IMR-90 (cell line): ENCODE data around the gene SLC49A4. TPM values are rescaled to one million over a fixed set of nuclear protein-coding genes. Genes with fewer than 3 reads are reported as not detected.

Experiments used
- ATAC-seq: fragments of 200-7000 bp; cut with Tn5 transposase; 2 replicates; pipeline ENCODE4 v1.9.1; 2020; ENCODE audit warnings: low read depth, mild to moderate bottlenecking, moderate library complexity
- BruUV-seq: library from RNA; stranded (reverse); fragments of 400-500 nt; replicated peaks from 2 replicates; lab custom pipeline; 2021; lab: Mats Ljungman, UMichigan
- CTCF ChIA-PET: fragments of 300-600 bp; formaldehyde crosslinking; extraction: SDS; loops from one replicate; lab custom pipeline; 2021; ENCODE audit warnings: antibody characterized with exemption; lab: Yijun Ruan, JAX
- POLR2A ChIA-PET: fragments of 300-600 bp; sonication (Branson Sonifier 250); formaldehyde crosslinking; loops from one replicate; lab custom pipeline; 2022; ENCODE audit warnings: antibody characterized with exemption; ENCODE audit not compliant: unreplicated experiment; lab: Charles Lee
- DNase-seq: peaks from one replicate; pipeline ENCODE4 v3.0.0; 2013
- H2AFZ ChIP-seq: replicated peaks from 2 replicates; pipeline ENCODE3; 2013; ENCODE audit warnings: low read length, mild to moderate bottlenecking; ENCODE audit not compliant: poor library complexity
- H2AK5ac ChIP-seq: 2 replicates; pipeline ENCODE4 v1.6.1; 2013; ENCODE audit warnings: low read depth, low read length, inconsistent platforms
- H2AK9ac ChIP-seq: replicated peaks from 2 replicates; pipeline ENCODE3; 2013; ENCODE audit warnings: mild to moderate bottlenecking, low read depth, low read length, moderate library complexity; ENCODE audit not compliant: poor library complexity
- H2BK120ac ChIP-seq: 2 replicates; pipeline ENCODE4 v1.6.1; 2013; ENCODE audit warnings: low read depth, low read length, inconsistent platforms
- H2BK15ac ChIP-seq: 3 replicates; pipeline ENCODE4 v1.6.1; 2013; ENCODE audit warnings: low read depth, low read length, inconsistent platforms
- H2BK20ac ChIP-seq: 2 replicates; pipeline ENCODE4 v1.6.1; 2013; ENCODE audit warnings: low read depth, mild to moderate bottlenecking, inconsistent platforms, low read length, moderate library complexity
- H2BK5ac ChIP-seq: 2 replicates; pipeline ENCODE4 v1.6.1; 2013; ENCODE audit warnings: mild to moderate bottlenecking, low read depth, low read length, inconsistent platforms; ENCODE audit not compliant: poor library complexity, severe bottlenecking
- H3K14ac ChIP-seq: replicated peaks from 2 replicates; pipeline ENCODE4 v1.6.1; 2013; ENCODE audit warnings: low read depth, low read length, inconsistent platforms
- H3K18ac ChIP-seq: 2 replicates; pipeline ENCODE4 v1.6.1; 2013; ENCODE audit warnings: low read depth, low read length, control low read depth
- H3K23ac ChIP-seq: 2 replicates; pipeline ENCODE4 v1.6.1; 2013; ENCODE audit warnings: low read depth, low read length, inconsistent platforms
- H3K27ac ChIP-seq: 2 replicates; pipeline ENCODE4 v1.5.1; 2013; ENCODE audit warnings: mild to moderate bottlenecking, control low read depth, low read length; ENCODE audit not compliant: insufficient read depth
- H3K27me3 ChIP-seq: 2 replicates; pipeline ENCODE4 v1.6.1; 2013; ENCODE audit warnings: low read length; ENCODE audit not compliant: control insufficient read depth, insufficient read depth
- H3K36me3 ChIP-seq: 2 replicates; pipeline ENCODE4 v1.6.1; 2013; ENCODE audit warnings: low read length, mixed read lengths; ENCODE audit not compliant: control insufficient read depth, insufficient read depth
- H3K4ac ChIP-seq: 2 replicates; pipeline ENCODE4 v1.6.1; 2013; ENCODE audit warnings: low read depth, low read length, inconsistent platforms
- H3K4me1 ChIP-seq: 2 replicates; pipeline ENCODE4 v1.6.1; 2013; ENCODE audit warnings: low read length, mixed read lengths; ENCODE audit not compliant: control insufficient read depth, insufficient read depth
- H3K4me2 ChIP-seq: 2 replicates; pipeline ENCODE4 v1.6.1; 2013; ENCODE audit warnings: low read depth, mild to moderate bottlenecking, control low read depth, low read length, moderate library complexity
- H3K4me3 ChIP-seq: 2 replicates; pipeline ENCODE4 v1.5.1; 2013; ENCODE audit warnings: low read depth, mild to moderate bottlenecking, control low read depth, low read length, moderate library complexity; ENCODE audit not compliant: insufficient read depth
- H3K56ac ChIP-seq: 2 replicates; pipeline ENCODE4 v1.6.1; 2013; ENCODE audit warnings: low read length, inconsistent platforms; ENCODE audit not compliant: insufficient read depth; ENCODE audit errors: extremely low read depth
- H3K79me1 ChIP-seq, 2 experiments: 2 replicates each; pipeline ENCODE4 v1.6.1; 2013; ENCODE audit warnings: low read length in 2 of 2, inconsistent platforms in 1 of 2, low read depth in 1 of 2
- H3K9ac ChIP-seq: 2 replicates; pipeline ENCODE4 v1.6.1; 2013; ENCODE audit warnings: low read depth, low read length, control low read depth
- H3K9me1 ChIP-seq: 2 replicates; pipeline ENCODE4 v1.6.1; 2013; ENCODE audit warnings: low read length, inconsistent platforms; ENCODE audit not compliant: insufficient read depth
- H3K9me3 ChIP-seq: 2 replicates; pipeline ENCODE4 v1.6.1; 2013; ENCODE audit warnings: low read length; ENCODE audit not compliant: control insufficient read depth, insufficient read depth
- H4K20me1 ChIP-seq: 2 replicates; pipeline ENCODE4 v1.6.1; 2013; ENCODE audit warnings: low read length, inconsistent platforms; ENCODE audit not compliant: insufficient read depth
- H4K5ac ChIP-seq: 2 replicates; pipeline ENCODE4 v1.6.1; 2013; ENCODE audit warnings: mild to moderate bottlenecking, low read depth, low read length, control low read depth
- H4K8ac ChIP-seq, 2 experiments: 2 replicates each; pipeline ENCODE4 v1.6.1; 2013; ENCODE audit warnings: low read depth in 2 of 2, low read length in 2 of 2, control low read depth in 1 of 2, inconsistent platforms in 1 of 2
- H4K91ac ChIP-seq: 2 replicates; pipeline ENCODE4 v1.6.1; 2013; ENCODE audit warnings: low read depth, low read length, inconsistent platforms; ENCODE audit not compliant: insufficient read depth
- BHLHE40 ChIP-seq: fragments of 150-350 bp; IDR thresholded peaks from 2 replicates; pipeline ENCODE4 v1.6.1; 2016; ENCODE audit warnings: mild to moderate bottlenecking, low read depth, low read length
- CHD1 ChIP-seq: IDR thresholded peaks from 2 replicates; pipeline ENCODE4 v1.6.1; 2012; ENCODE audit warnings: low read depth, low read length, improper control_type of control experiment
- FOS ChIP-seq: fragments of 150-350 bp; IDR thresholded peaks from 2 replicates; pipeline ENCODE4 v1.6.1; 2016; ENCODE audit warnings: low read depth, low read length
- MAFK ChIP-seq: IDR thresholded peaks from 2 replicates; pipeline ENCODE4 v1.6.1; 2012; ENCODE audit warnings: low read depth, low read length, improper control_type of control experiment
- MAZ ChIP-seq: IDR thresholded peaks from 2 replicates; pipeline ENCODE4 v1.6.1; 2012; ENCODE audit warnings: low read depth, mild to moderate bottlenecking, low read length, improper control_type of control experiment, moderate library complexity, borderline replicate concordance
- MXI1 ChIP-seq: IDR thresholded peaks from 2 replicates; pipeline ENCODE4 v1.6.1; 2012; ENCODE audit warnings: low read depth, mild to moderate bottlenecking, low read length, moderate library complexity, borderline replicate concordance
- NFE2L2 ChIP-seq: fragments of 150-350 bp; IDR thresholded peaks from 2 replicates; pipeline ENCODE4 v1.6.1; 2016; ENCODE audit warnings: low read depth, mild to moderate bottlenecking, low read length
- POLR2A ChIP-seq: IDR thresholded peaks from 2 replicates; pipeline ENCODE4 v1.6.1; 2012; ENCODE audit warnings: mild to moderate bottlenecking, low read depth, low read length
- RAD21 ChIP-seq: IDR thresholded peaks from 2 replicates; pipeline ENCODE4 v1.6.1; 2012; ENCODE audit warnings: low read length, improper control_type of control experiment
- RCOR1 ChIP-seq: IDR thresholded peaks from 2 replicates; pipeline ENCODE4 v1.6.1; 2012; ENCODE audit warnings: mild to moderate bottlenecking, low read length, improper control_type of control experiment; ENCODE audit not compliant: insufficient replicate concordance
- RFX5 ChIP-seq: IDR thresholded peaks from 2 replicates; pipeline ENCODE4 v1.8.0; 2012; ENCODE audit warnings: low read depth, mild to moderate bottlenecking, low read length, moderate library complexity
- SMC3 ChIP-seq: fragments of 150-350 bp; IDR thresholded peaks from 2 replicates; pipeline ENCODE4 v1.6.1; 2016; ENCODE audit warnings: low read depth, mild to moderate bottlenecking, antibody characterized with exemption, low read length, moderate library complexity
- dilution Hi-C: fragments of 300-500 bp; cut with HindIII; formaldehyde crosslinking; loops from one replicate; pipeline ENCODE4 v1.14.3; 2018; ENCODE audit warnings: low sequenced_read_pairs; ENCODE audit not compliant: unreplicated experiment
- in situ Hi-C: fragments of 300-500 bp; cut with MboI; formaldehyde crosslinking; loops from 3 replicates; pipeline ENCODE4 v1.14.3; 2019; ENCODE audit warnings: low sequenced_read_pairs, inconsistent platforms, mixed read lengths
- intact Hi-C: fragments of 100-400 bp; cut with micrococcal nuclease; formaldehyde crosslinking; loops from 2 replicates; pipeline ENCODE4 v1.10.0; 2022
- polyA plus RNA-seq, 3 experiments: library from polyadenylated mRNA; depleted of rRNA; stranded (reverse); fragments of >200 nt; gene quantifications; 2 replicates each; pipeline ENCODE4 v1.2.3, GENCODE V29; 2012; ENCODE audit warnings: low replicate concordance in 1 of 3
- total RNA-seq: library from RNA; depleted of rRNA; stranded (reverse); fragments of >200 nt; gene quantifications from 2 replicates; pipeline ENCODE4 v1.2.3, GENCODE V29; 2012
- TF ChIP-seq, protein P1 (sequence below): fragments of 150-350 bp; IDR thresholded peaks from 2 replicates; pipeline ENCODE4 v1.6.1; 2016; ENCODE audit warnings: low read depth, mild to moderate bottlenecking, low read length, moderate library complexity, borderline replicate concordance
- TF ChIP-seq, protein P2 (sequence below): fragments of 150-350 bp; IDR thresholded peaks from 2 replicates; pipeline ENCODE4 v1.6.1; 2017; ENCODE audit warnings: mild to moderate bottlenecking, antibody characterized with exemption, low read length, low read depth
- TF ChIP-seq, protein P3 (sequence below): conservative IDR thresholded peaks from 2 replicates; pipeline ENCODE4 v1.5.1; 2012; ENCODE audit warnings: mild to moderate bottlenecking, low read depth, low read length, improper control_type of control experiment

SLC49A4 gene
- total and polyA plus RNA-seq, 2 of the 4 experiments (the other 2 are of a cell fraction): 6.5 to 6.8 TPM

DNA sequence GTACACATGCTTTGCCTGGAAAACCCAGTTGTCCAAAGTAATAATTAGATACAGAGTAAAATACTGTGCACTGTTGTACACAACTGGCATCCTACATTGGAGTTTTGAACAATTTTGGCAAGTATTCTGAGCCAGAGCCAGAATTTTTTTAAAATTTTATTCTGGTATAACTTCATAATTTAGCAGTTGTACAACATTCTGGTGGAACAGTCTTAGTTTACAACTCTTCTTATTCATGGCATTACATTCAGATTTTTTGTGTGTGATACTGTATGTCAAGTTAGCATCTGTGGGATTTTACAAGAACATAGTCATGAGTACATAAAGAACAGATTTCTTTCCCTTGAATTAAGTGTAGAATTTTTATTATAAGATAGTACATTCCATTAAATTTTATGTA is 67.5 kb downstream of the SLC49A4 start (continued):
- TF ChIP-seq NFE2L2 (no peak), MXI1 (no peak)

DNA sequence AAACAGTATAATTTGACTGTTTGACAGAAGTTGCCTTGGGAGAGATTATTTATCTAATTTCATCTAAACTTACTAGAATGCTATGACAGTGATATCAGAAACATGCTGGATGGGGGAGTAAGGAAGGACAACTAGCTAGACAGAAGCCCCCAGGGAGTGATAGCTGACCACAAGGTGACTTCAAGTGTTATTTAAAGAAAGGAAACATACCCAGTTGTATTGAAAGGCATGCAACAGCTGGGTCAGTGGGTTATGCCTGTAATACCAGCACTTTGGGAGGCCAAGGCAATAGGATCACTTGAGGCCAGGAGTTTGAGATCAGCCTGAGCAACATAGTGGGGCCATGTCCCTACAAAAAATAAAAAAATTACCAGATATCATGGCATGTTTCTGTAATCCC is 69.6 kb downstream of the SLC49A4 start:
- Histone ChIP-seq H2BK120ac (no peak overlapping the region), H3K14ac (no peak overlapping the region), H3K56ac (no peak overlapping the region), H2BK5ac (no peak overlapping the region), H3K9me3 (no peaks in the 10 kb centered on the region), H3K27ac (no peak overlapping the region), H3K4me2 (no peak overlapping the region), H3K9me1 (no peaks in the 10 kb centered on the region), H3K4me3 (no peak overlapping the region), H4K91ac (no peak overlapping the region), H4K8ac (no peak overlapping the region), H3K18ac (no peak overlapping the region), H3K36me3 (no peaks in the 10 kb centered on the region; the same call in 1 of the 2 replicates), H3K79me1 (no peaks in the 10 kb centered on the region), H2AK9ac (no peak overlapping the region), H2BK15ac (no peak overlapping the region), H3K4ac (no peak overlapping the region), H3K23ac (no peak overlapping the region), H3K27me3 (no peaks in the 10 kb centered on the region), H4K5ac (no peak overlapping the region), H4K20me1 (no peaks in the 10 kb centered on the region), H3K9ac (no peak overlapping the region), H2AK5ac (no peak overlapping the region), H2BK20ac (no peak overlapping the region), H3K4me1 (no peaks in the 10 kb centered on the region), H2AFZ (no peak overlapping the region)
- ChIA-PET CTCF (no interaction called here), POLR2A (no interaction called here)
- in situ Hi-C loops: no loop called here
- dilution Hi-C loops: no loop called here
- ATAC-seq (no peak), DNase-seq (no peak)
- intact Hi-C loops: no loop called here
- no TSS peak for BruUV-seq
- TF ChIP-seq, protein P1, sequence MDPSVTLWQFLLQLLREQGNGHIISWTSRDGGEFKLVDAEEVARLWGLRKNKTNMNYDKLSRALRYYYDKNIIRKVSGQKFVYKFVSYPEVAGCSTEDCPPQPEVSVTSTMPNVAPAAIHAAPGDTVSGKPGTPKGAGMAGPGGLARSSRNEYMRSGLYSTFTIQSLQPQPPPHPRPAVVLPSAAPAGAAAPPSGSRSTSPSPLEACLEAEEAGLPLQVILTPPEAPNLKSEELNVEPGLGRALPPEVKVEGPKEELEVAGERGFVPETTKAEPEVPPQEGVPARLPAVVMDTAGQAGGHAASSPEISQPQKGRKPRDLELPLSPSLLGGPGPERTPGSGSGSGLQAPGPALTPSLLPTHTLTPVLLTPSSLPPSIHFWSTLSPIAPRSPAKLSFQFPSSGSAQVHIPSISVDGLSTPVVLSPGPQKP: no peak
- TF ChIP-seq, protein P2, sequence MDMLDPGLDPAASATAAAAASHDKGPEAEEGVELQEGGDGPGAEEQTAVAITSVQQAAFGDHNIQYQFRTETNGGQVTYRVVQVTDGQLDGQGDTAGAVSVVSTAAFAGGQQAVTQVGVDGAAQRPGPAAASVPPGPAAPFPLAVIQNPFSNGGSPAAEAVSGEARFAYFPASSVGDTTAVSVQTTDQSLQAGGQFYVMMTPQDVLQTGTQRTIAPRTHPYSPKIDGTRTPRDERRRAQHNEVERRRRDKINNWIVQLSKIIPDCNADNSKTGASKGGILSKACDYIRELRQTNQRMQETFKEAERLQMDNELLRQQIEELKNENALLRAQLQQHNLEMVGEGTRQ: no peak
- no peak for TF ChIP-seq CHD1
- TF ChIP-seq RAD21: no peak
- no peak for TF ChIP-seq RFX5
- no peak for TF ChIP-seq MAFK
- TF ChIP-seq POLR2A: no peak
- TF ChIP-seq SMC3: no peak
- no peak for TF ChIP-seq MAZ
- TF ChIP-seq BHLHE40: no peak
- TF ChIP-seq RCOR1: no peak
- TF ChIP-seq, protein P3, sequence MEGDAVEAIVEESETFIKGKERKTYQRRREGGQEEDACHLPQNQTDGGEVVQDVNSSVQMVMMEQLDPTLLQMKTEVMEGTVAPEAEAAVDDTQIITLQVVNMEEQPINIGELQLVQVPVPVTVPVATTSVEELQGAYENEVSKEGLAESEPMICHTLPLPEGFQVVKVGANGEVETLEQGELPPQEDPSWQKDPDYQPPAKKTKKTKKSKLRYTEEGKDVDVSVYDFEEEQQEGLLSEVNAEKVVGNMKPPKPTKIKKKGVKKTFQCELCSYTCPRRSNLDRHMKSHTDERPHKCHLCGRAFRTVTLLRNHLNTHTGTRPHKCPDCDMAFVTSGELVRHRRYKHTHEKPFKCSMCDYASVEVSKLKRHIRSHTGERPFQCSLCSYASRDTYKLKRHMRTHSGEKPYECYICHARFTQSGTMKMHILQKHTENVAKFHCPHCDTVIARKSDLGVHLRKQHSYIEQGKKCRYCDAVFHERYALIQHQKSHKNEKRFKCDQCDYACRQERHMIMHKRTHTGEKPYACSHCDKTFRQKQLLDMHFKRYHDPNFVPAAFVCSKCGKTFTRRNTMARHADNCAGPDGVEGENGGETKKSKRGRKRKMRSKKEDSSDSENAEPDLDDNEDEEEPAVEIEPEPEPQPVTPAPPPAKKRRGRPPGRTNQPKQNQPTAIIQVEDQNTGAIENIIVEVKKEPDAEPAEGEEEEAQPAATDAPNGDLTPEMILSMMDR: no peak
- TF ChIP-seq MXI1: no peak
- no peak for TF ChIP-seq FOS
- TF ChIP-seq NFE2L2: no peak
